ENCODE data around the gene DOCK2.

DNA sequence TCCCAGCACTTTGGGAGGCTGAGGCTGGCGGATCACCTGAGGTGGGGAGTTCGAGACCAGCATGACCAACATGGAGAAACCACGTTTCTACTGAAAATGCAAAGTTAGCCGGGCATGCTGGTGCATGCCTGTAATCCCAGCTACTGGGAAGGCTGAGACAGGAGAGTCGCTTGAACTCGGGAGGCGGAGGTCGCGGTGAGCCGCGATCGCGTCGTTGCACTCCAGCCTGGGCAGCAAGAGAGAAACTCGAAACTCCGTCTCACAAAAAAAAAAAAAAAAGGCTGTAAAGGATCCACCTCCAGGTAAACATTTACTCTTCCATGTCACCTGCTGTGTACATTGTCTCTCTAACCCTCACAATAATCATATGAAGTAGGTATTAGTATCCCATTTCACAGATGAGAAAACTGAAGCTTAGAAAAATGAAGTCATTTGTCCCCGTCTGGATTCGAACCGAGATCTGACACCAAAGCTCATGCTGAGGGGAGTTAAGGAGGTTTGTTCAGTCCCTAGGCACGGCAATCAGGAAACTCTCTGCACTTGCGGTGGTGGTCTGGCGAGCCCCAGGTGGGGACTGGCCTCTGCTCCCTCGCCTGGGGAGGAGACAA is 494 bp upstream of the DOCK2 start:
- TF ChIP-seq POLR2A (IDR thresholded peaks at IDR 0.05), result no peak
- TF ChIP-seq, protein P1, sequence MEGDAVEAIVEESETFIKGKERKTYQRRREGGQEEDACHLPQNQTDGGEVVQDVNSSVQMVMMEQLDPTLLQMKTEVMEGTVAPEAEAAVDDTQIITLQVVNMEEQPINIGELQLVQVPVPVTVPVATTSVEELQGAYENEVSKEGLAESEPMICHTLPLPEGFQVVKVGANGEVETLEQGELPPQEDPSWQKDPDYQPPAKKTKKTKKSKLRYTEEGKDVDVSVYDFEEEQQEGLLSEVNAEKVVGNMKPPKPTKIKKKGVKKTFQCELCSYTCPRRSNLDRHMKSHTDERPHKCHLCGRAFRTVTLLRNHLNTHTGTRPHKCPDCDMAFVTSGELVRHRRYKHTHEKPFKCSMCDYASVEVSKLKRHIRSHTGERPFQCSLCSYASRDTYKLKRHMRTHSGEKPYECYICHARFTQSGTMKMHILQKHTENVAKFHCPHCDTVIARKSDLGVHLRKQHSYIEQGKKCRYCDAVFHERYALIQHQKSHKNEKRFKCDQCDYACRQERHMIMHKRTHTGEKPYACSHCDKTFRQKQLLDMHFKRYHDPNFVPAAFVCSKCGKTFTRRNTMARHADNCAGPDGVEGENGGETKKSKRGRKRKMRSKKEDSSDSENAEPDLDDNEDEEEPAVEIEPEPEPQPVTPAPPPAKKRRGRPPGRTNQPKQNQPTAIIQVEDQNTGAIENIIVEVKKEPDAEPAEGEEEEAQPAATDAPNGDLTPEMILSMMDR (IDR thresholded peaks at IDR 0.05 in 4 of 5, conservative IDR thresholded peaks at IDR 0.05 in 1 of 5), result no peak
